Tibial artery (tissue), 4 donors: ENCODE measurements around the gene SMYD3.
A peak's percentile ranks its signal among the peaks of the same experiment; 100 is the strongest.

ENCODE experiments used
- DNase-seq, 2 donors: peaks; one replicate each; pipeline ENCODE4 v3.0.0-alpha.2; 2019
- H3K27ac ChIP-seq, 2 donors: fragments of 200-600 bp; sonication (generic) in 1 of 2; 1 replicate in 1 of 2; 2 replicates in 1 of 2; pipeline ENCODE4 v1.5.1; 2018 to 2019; ENCODE audit warnings: mild to moderate bottlenecking in 1 of 2
- H3K27me3 ChIP-seq, 2 donors: fragments of 200-600 bp; sonication (generic) in 1 of 2; one replicate each; pipeline versions ENCODE4 v1.5.1 to v1.6.0; 2016 to 2019
- H3K36me3 ChIP-seq, 3 donors: fragments of 200-600 bp; sonication (generic) in 2 of 3; one replicate each; pipeline ENCODE4 v1.5.1; 2016 to 2019; ENCODE audit warnings: mild to moderate bottlenecking in 2 of 3
- H3K4me1 ChIP-seq, 4 donors: fragments of 200-600 bp; sonication (generic) in 2 of 4; 1 replicate in 3 of 4; 2 replicates in 1 of 4; pipeline ENCODE4 v1.5.1; 2016 to 2019
- H3K4me3 ChIP-seq, 2 donors: fragments of 200-600 bp; sonication (generic) in 1 of 2; 1 replicate in 1 of 2; 2 replicates in 1 of 2; pipeline ENCODE4 v1.5.1; 2018 to 2019; ENCODE audit warnings: mild to moderate bottlenecking in 2 of 2
- H3K9me3 ChIP-seq, 3 donors: fragments of 200-600 bp; sonication (generic) in 1 of 3; one replicate each; pipeline ENCODE4 v1.5.1; 2016 to 2019
- intact Hi-C: fragments of 100-400 bp; cut with DNase I; formaldehyde crosslinking; loops from one replicate; pipeline ENCODE4 v1.15.0; 2023; ENCODE audit warnings: low total_unique reads
- TF ChIP-seq, protein P1 (sequence below), 2 experiments: fragments of 200-600 bp in 1 of 2; fragments of 450-650 bp in 1 of 2; IDR thresholded peaks; one replicate each; pipeline ENCODE4 v1.5.1; 2017 to 2019; ENCODE audit warnings: antibody characterized with exemption in 2 of 2, mild to moderate bottlenecking in 1 of 2, moderate library complexity in 1 of 2

The SMYD3 gene

DNA sequence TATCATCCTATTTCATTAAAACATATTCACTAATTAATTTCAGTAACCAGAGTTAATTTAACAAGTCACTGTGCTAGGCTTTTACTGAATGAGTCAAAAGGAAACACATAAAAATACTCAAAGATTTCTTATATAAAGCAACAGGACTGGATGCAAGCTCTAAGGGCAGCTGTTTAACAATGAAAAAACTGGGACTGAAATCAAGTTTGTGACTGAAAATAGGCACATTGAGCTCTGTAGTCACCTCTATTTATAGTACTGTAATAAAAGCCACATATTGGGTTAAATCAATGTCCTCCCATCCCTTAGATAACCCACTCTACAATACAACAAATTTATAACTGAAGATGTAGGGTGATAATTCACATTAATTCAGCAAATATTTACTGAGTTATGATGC lies 52.4 kb downstream of the SMYD3 start:
- TF ChIP-seq, protein P1, sequence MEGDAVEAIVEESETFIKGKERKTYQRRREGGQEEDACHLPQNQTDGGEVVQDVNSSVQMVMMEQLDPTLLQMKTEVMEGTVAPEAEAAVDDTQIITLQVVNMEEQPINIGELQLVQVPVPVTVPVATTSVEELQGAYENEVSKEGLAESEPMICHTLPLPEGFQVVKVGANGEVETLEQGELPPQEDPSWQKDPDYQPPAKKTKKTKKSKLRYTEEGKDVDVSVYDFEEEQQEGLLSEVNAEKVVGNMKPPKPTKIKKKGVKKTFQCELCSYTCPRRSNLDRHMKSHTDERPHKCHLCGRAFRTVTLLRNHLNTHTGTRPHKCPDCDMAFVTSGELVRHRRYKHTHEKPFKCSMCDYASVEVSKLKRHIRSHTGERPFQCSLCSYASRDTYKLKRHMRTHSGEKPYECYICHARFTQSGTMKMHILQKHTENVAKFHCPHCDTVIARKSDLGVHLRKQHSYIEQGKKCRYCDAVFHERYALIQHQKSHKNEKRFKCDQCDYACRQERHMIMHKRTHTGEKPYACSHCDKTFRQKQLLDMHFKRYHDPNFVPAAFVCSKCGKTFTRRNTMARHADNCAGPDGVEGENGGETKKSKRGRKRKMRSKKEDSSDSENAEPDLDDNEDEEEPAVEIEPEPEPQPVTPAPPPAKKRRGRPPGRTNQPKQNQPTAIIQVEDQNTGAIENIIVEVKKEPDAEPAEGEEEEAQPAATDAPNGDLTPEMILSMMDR (IDR thresholded peaks at IDR 0.05): no peak
- intact Hi-C loops: no loop called here

DNA sequence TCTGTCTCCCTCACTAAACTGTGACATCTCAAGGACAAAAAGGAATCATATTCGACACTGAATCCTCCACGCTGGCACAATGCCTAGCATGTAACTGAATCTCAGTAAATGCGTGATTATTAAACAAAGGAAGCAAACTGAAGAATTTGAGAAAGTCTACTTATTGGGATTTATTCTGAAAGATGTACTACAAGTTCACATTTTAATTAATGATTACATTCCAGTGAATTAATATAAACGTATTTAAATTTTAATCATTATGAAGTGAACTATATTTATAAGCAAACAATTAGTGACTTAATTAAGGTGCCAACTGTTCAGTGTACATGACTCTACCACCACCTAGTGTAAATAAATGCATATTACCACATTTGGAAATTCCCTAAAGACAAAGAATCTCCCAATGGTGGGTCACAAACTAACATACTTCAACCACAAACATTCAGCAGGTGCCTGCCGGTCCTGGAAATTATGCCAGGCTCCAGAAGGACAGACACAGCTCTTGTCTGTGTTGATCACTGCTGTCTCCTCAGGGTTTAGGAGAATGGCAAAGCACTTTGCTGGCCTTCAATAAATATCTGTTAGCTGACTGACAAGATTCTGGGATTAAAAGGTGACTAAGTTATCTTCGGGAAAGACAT lies 56.3 kb downstream of the SMYD3 start:
- Histone ChIP-seq H3K27ac (no peak overlapping the region), H3K27me3 (no peaks in the 10 kb centered on the region), H3K9me3 (no peaks in the 10 kb centered on the region), H3K4me3 (no peak overlapping the region), H3K4me1 (peaks cover 0 to 15% (median 0%) of the 10 kb centered on the region in 4 donors), H3K36me3 (no peaks in the 10 kb centered on the region)
- intact Hi-C loops: no loop called here
- no peak for DNase-seq
- TF ChIP-seq, protein P1 (IDR thresholded peaks at IDR 0.05): peak; percentile 40 to 48

More for the DNA sequence above, 52.4 kb downstream of the SMYD3 start:
- Histone ChIP-seq H3K36me3 (no peaks in the 10 kb centered on the region), H3K27me3 (no peaks in the 10 kb centered on the region), H3K4me1 (peaks cover 0 to 15% (median 0%) of the 10 kb centered on the region in 4 donors), H3K9me3 (no peaks in the 10 kb centered on the region), H3K4me3 (no peak overlapping the region), H3K27ac (no peak overlapping the region)
- no peak for DNase-seq

DNA sequence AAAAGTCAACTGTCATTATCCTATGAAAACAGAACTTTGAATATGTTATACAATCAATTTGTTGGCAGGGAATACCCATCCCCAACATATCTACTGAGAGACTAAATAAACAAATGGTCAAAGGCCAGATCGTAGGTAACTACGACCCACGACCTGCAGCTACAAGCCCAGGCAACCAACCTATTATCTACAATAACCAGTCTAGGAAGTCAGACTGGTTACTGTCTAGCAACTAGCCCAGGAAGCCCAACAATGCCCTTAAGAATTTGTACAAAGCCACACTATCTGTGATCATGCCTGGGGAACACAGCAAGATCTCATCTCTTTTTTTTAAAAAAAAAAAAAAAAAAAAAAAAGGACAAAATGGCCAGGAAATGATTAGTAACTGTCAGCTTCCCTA lies 58.7 kb downstream of the SMYD3 start:
- no peaks in the 10 kb centered on the region for H3K9me3 ChIP-seq
- no peaks in the 10 kb centered on the region for H3K36me3 ChIP-seq
- no peak overlapping the region for H3K4me3 ChIP-seq
- peaks cover 0 to 6% (median 2%) of the 10 kb centered on the region in 4 donors for H3K4me1 ChIP-seq
- no peak overlapping the region for H3K27ac ChIP-seq
- TF ChIP-seq, protein P1 (IDR thresholded peaks at IDR 0.05): no peak
- intact Hi-C loops: no loop called here
- DNase-seq: no peak
- H3K27me3 ChIP-seq: no peaks in the 10 kb centered on the region

DNA sequence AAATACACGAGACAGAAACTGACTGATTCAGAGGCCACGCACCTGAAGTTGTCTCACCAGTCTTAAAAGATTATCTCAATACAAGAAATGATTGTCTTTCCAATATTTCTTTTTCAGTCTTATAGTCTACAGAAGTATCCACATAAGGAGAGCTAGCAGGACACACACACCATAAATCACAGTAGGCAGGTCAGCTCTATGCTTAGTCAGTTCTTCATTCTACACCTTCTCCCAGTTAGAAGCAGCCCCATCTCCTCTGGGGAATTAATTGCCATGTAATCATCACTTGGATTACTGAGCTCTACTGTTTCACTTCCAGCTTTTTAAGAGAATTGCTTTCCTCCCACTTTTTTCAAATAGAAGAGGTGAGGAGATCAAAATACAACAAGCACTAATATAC lies 59.6 kb downstream of the SMYD3 start:
- peaks cover 0 to 6% (median 2%) of the 10 kb centered on the region in 4 donors for H3K4me1 ChIP-seq
- no peaks in the 10 kb centered on the region for H3K36me3 ChIP-seq
- H3K27me3 ChIP-seq: no peaks in the 10 kb centered on the region
- TF ChIP-seq, protein P1 (IDR thresholded peaks at IDR 0.05): no peak
- no peaks in the 10 kb centered on the region for H3K9me3 ChIP-seq
- intact Hi-C loops: no loop called here
- no peak overlapping the region for H3K27ac ChIP-seq
- DNase-seq: no peak
- no peak overlapping the region for H3K4me3 ChIP-seq

DNA sequence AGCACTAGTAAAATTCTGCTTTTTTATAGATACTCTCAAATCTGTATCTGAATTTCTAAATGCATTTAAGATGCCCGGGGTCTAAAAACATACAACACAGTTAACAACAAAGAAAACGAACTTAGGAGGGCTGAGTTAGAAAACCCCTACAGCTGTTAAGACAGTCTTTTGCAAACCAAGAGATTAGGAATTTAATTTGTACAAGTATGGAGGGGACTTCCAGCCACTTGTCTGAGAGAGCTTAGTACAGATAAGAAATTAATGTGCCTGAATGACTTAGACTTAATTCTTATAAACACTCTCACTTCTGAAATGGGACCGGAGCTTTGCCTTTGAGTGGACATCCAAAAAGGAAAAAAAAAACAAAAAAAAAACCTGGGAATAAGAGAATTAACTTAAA lies 61.6 kb downstream of the SMYD3 start:
- Histone ChIP-seq H3K4me3 (no peak overlapping the region), H3K9me3 (no peaks in the 10 kb centered on the region), H3K36me3 (no peaks in the 10 kb centered on the region), H3K27ac (no peak overlapping the region), H3K4me1 (peaks cover 0 to 6% (median 2%) of the 10 kb centered on the region in 4 donors), H3K27me3 (no peaks in the 10 kb centered on the region)
- TF ChIP-seq, protein P1 (IDR thresholded peaks at IDR 0.05): no peak
- intact Hi-C loops: no loop called here
- no peak for DNase-seq
